ENCODE data around the gene SIK2.
A peak's percentile ranks its signal among the peaks of the same experiment; 100 is the strongest.

The SIK2 gene

DNA sequence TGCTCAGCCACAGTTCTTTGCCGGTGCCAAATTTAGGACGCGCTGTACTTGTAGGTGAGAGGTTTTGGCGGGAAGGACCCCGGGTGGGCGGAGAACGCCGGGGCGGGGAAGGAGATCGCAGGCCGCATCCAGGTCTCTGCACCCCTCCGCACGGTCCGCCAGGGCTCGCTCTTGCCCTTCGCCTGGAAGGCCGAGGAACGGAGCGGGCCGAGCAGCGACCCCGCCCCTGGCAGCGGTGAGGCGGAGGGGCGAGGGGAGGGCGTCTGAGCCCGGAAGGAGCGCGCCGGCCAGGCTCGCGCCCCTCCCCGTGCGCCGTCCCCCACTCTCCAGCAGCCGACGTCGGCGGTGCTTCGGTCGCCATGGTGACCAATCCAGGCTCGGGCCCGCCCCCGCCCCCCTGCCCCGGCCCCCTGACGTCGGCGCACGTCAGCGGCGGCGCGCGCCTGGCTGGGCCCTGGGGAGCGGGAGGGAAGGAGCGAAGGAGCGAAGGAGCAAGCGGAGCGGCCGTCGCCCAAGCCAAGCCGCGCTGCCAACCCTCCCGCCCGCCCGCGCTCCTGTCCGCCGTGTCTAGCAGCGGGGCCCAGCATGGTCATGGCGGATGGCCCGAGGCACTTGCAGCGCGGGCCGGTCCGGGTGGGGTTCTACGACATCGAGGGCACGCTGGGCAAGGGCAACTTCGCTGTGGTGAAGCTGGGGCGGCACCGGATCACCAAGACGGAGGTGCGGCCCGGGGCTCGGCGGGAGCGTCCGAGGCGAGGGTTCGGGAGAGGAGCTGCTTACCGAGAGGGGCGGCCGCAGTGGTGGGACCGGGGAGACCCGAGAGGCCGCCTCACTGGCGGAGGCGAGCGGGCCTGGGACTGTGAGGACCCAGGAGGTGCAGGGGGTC, at the start of gene SIK2:
TSS of gene SIK2 (plus strand) at position 471 of the 886 bp plus-strand sequence. CDS start at position 586, 115 bp downstream.
- peak; percentile 89 for DNase-seq (ENCODE audit: low read depth)
- H3K4me3 ChIP-seq (ENCODE audit: low read depth, low read length) = peak within 1 kb of the TSS; percentile 88
- in situ Hi-C loops (cut with HindIII; ENCODE audit: low sequenced_read_pairs) = no loop called here
- TF ChIP-seq, protein P1, sequence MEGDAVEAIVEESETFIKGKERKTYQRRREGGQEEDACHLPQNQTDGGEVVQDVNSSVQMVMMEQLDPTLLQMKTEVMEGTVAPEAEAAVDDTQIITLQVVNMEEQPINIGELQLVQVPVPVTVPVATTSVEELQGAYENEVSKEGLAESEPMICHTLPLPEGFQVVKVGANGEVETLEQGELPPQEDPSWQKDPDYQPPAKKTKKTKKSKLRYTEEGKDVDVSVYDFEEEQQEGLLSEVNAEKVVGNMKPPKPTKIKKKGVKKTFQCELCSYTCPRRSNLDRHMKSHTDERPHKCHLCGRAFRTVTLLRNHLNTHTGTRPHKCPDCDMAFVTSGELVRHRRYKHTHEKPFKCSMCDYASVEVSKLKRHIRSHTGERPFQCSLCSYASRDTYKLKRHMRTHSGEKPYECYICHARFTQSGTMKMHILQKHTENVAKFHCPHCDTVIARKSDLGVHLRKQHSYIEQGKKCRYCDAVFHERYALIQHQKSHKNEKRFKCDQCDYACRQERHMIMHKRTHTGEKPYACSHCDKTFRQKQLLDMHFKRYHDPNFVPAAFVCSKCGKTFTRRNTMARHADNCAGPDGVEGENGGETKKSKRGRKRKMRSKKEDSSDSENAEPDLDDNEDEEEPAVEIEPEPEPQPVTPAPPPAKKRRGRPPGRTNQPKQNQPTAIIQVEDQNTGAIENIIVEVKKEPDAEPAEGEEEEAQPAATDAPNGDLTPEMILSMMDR (IDR thresholded peaks at IDR 0.05; ENCODE audit: low read depth, low read length, missing control alignments) = peak; percentile 93

DNA sequence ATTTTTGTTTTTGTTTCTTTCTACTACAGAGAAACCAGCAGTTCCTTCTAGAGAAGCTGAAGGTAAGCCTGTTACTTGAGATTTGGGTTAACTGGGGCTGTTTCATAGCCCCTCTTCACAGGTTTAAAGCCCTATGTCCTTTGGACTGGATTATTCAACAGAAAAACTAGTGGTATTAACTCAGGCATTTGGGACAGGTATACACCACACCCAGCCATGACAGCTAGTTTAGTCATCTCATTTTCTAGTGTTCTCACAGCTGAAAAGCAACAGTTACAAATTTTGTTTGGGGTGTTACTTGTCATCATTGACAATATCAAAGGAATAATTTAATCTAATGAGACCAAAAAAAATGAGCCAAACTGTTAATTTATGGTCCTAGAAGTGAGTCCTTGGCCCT, 47.7 kb upstream of the SIK2 start:
- in situ Hi-C loops (cut with HindIII; ENCODE audit: low sequenced_read_pairs) = no loop called here
- no peak for DNase-seq (ENCODE audit: low read depth)
- no peak overlapping the region for H3K4me3 ChIP-seq (ENCODE audit: low read depth, low read length)
- TF ChIP-seq, protein P1 (IDR thresholded peaks at IDR 0.05; ENCODE audit: low read depth, low read length, missing control alignments) = no peak

DNA sequence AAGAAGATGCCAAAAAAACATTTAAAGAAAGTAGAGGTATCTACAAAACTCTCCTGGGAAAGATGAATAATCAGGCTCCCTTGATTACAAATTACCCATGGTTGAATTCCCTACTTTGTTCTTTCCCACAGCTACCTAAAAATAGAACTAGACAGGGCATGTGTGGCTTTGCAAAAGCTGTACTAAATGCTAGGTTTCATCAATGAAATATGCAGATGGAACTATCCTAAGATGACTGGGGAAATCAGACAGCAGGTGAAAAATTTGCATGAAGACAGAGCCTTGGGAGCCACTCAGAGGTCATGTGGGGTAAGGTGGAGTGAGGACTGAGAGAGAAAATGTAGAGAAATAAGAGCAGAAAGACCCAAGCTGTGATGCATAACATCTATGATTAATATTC, 47.0 kb upstream of the SIK2 start:
- TF ChIP-seq, protein P1 (IDR thresholded peaks at IDR 0.05; ENCODE audit: low read depth, low read length, missing control alignments) = no peak
- H3K4me3 ChIP-seq (ENCODE audit: low read depth, low read length) = no peak overlapping the region
- in situ Hi-C loops (cut with HindIII; ENCODE audit: low sequenced_read_pairs) = no loop called here
- peak; percentile 64 for DNase-seq (ENCODE audit: low read depth)

DNA sequence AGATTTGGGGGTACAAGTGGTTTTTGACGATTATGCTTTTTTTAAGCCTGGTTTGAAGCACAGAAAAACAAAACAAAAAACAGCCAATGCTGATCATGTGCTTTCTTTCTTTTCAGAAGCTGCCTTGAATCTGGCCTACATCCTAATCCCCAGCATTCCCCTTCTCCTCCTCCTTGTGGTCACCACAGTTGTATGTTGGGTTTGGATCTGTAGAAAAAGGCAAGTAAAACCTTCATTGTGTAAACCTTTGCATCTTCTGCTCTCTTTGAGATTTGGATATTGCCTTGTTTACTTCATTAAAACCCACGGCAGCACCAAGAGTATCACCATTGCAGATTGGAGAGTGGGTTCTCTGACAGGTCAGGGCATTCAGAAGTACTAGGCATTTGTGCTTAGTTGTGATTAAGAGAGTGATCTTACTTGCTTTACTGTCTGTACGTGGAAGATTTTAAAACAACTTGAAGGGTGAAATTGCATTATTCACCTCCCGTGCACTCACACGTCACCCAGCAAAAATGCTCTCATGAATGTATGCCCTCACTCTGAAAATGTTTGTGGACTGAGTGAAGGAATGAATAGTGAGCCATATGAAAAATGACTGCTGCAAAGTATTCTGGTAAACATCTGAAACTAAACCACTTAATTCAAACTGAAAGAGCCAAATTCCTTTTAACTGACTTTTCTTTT, 44.7 kb upstream of the SIK2 start:
- TF ChIP-seq, protein P1 (IDR thresholded peaks at IDR 0.05; ENCODE audit: low read depth, low read length, missing control alignments) = peak; percentile 5
- no peak overlapping the region for H3K4me3 ChIP-seq (ENCODE audit: low read depth, low read length)
- in situ Hi-C loops (cut with HindIII; ENCODE audit: low sequenced_read_pairs) = no loop called here
- DNase-seq (ENCODE audit: low read depth) = peak; percentile 95

DNA sequence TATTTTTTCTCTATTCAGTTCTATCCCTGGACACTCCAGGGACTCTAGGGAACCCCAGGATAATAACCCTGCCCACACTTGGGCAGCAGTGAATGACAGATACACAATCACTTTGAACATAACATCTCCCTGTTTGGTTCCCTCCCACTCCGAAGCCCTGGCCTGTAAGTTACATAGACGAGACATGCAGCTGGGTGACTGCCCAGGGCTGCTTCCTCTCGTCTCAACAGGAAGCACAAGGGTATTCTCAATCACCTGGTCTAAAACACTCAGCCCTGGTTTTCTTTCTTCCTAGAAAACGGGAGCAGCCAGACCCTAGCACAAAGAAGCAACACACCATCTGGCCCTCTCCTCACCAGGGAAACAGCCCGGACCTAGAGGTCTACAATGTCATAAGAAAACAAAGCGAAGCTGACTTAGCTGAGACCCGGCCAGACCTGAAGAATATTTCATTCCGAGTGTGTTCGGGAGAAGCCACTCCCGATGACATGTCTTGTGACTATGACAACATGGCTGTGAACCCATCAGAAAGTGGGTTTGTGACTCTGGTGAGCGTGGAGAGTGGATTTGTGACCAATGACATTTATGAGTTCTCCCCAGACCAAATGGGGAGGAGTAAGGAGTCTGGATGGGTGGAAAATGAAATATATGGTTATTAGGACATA, 42.3 kb upstream of the SIK2 start:
- in situ Hi-C loops (cut with HindIII; ENCODE audit: low sequenced_read_pairs) = no loop called here
- DNase-seq (ENCODE audit: low read depth) = no peak
- no peak overlapping the region for H3K4me3 ChIP-seq (ENCODE audit: low read depth, low read length)
- TF ChIP-seq, protein P1 (IDR thresholded peaks at IDR 0.05; ENCODE audit: low read depth, low read length, missing control alignments) = no peak

DNA sequence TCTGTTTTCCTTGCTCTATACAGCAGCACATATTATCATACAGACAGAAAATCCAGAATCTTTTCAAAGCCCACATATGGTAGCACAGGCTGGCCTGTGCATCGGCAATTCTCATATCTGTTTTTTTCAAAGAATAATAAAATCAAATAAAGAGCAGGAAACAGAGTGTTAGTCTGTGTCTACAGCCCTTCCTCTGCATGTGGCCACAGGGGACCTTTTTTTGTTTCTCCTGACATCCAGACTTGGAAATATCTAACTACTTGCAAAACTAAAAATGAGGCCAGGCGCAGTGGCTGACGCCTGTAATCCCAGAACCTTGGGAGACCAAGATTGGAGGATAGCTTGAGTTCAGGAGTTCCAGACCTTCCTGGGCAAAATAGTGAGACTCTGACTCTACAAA, 41.4 kb upstream of the SIK2 start:
- no peak for DNase-seq (ENCODE audit: low read depth)
- TF ChIP-seq, protein P1 (IDR thresholded peaks at IDR 0.05; ENCODE audit: low read depth, low read length, missing control alignments) = no peak
- no peak overlapping the region for H3K4me3 ChIP-seq (ENCODE audit: low read depth, low read length)
- in situ Hi-C loops (cut with HindIII; ENCODE audit: low sequenced_read_pairs) = no loop called here

Measured in astrocyte of the cerebellum (primary cell).